ENCODE results near the gene FAM111A. TPM values are rescaled to one million over a fixed set of nuclear protein-coding genes. Genes with fewer than 3 reads are reported as not detected.

FAM111A gene
- total and polyA plus RNA-seq, 10 of the 15 experiments (the other 5 are each of a cell fraction or from before 2014, with no cell fraction given), result 26.6 to 95.0 (median 67.5) TPM

DNA sequence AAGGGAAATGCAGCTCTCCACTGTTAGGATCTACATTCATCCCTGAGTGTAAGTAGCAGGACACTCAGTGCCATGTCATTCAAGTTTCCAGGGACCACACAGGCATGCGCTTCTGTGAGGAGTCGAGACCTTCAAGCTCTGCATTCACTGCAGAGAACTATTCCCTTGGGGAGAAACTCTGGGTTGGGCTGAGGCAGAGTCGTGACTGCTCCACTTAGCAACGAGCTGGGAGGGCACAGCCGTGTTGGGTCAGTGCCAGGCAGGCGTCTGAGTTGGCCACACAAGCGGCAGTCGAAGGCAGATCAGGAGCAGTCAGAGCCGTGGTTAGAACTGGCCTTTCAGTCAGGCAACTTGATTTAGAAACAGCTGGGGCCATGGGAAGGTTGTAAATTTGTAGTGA lies 55.3 kb downstream of the FAM111A start:
- H3K9ac ChIP-seq (ENCODE audit: control insufficient read depth, insufficient read depth, low read length), result no peak overlapping the region
- TF ChIP-seq RELA (IDR thresholded peaks at IDR 0.05; ENCODE audit: borderline replicate concordance, partially characterized antibody) (no peak), TCF7 (IDR thresholded peaks at IDR 0.05; ENCODE audit: borderline replicate concordance) (no peak), RUNX3 (IDR thresholded peaks at IDR 0.05; ENCODE audit: low read length) (peak; percentile 17; the same call in 1 of the 2 replicates), ZNF687 (IDR thresholded peaks at IDR 0.05) (peak; percentile 73), POLR2AphosphoS5 (IDR thresholded peaks at IDR 0.05; ENCODE audit: low read length) (peak; percentile 48; the same call in 1 of the 2 replicates)
- no peaks in the 10 kb centered on the region for H3K27me3 ChIP-seq (replicated peaks in 1 of 2; ENCODE audit: control insufficient read depth in 2 of 2, insufficient read depth in 2 of 2, low read length in 1 of 2)
- FAIRE-seq (no peak), DNase-seq (ENCODE audit: low read depth, low spot score) (no peak), ATAC-seq (no peak)
- no peak overlapping the region for H3K4me3 ChIP-seq
- BruUV-seq (replicated peaks), result no TSS peak
- peak overlapping the region; percentile 8; the same call in 1 of the 2 replicates for H3K4me2 ChIP-seq (ENCODE audit: control insufficient read depth, insufficient read depth)
- RAD21 ChIA-PET (ENCODE audit: unreplicated experiment), result interaction anchor here (1.3 to 10.8 kb wide), 4 partner anchors 8 to 24 kb away, joined by 3 to 183 read pairs (median 19); partner anchors contain the start of genes DTX4 and MPEG1
- in situ Hi-C loops (cut with MboI) (loop anchor here (25.0 kb wide), 1 partner anchor 1564 kb away; the partner anchor contains the start of gene MS4A15), intact Hi-C loops (cut with micrococcal nuclease; ENCODE audit: unreplicated experiment) (no loop called here)
- peak overlapping the region; percentile 94 for H3K27ac ChIP-seq (ENCODE audit: control insufficient read depth, insufficient read depth)
- H3K9me3 ChIP-seq (replicated peaks; ENCODE audit: control insufficient read depth, insufficient read depth, low read length), result no peaks in the 10 kb centered on the region; the same call in 2 of the 3 replicates
- WGBS (ENCODE audit: insufficient coverage, insufficient replicate concordance, low lambda C conversion rate, missing lambda C conversion rate), result 77% methylated on average over 9 of the region's 9 CpGs
- POLR2A ChIA-PET, result interaction anchor here (0.7 to 2.7 kb wide), 9 partner anchors 8 to 74 kb away, joined by 3 to 19 read pairs (median 6); no protein-coding TSS in a partner anchor
- H4K20me1 ChIP-seq (ENCODE audit: control insufficient read depth, insufficient read depth), result no peaks in the 10 kb centered on the region
- SMC1A ChIA-PET (ENCODE audit: uncharacterized antibody, unreplicated experiment), result interaction anchor here (0.6 to 8.5 kb wide), 6 partner anchors 8 to 31 kb away, joined by 3 to 155 read pairs (median 18); partner anchors contain the start of genes DTX4 and MPEG1
- H3K4me1 ChIP-seq (ENCODE audit: control insufficient read depth, insufficient read depth, low read length), result peaks cover 35% of the 10 kb centered on the region
- no peaks in the 10 kb centered on the region; the same call in 1 of the 2 replicates for H3K79me2 ChIP-seq (ENCODE audit: control insufficient read depth, insufficient read depth, low read length)
- CTCF ChIA-PET, result interaction anchor here (1.8 to 33.5 kb wide), 4 partner anchors 9 to 40 kb away, joined by 8 to 1180 read pairs (median 31); partner anchors contain the start of genes DTX4 and MPEG1
- peaks cover 13 to 24% of the 10 kb centered on the region in 2 experiments; a peak in 3 of 4 replicates for H3K36me3 ChIP-seq (ENCODE audit: control insufficient read depth in 2 of 2, insufficient read depth in 2 of 2, low read length in 1 of 2)
- H2AFZ ChIP-seq (ENCODE audit: control insufficient read depth, low read depth, low read length), result no peak overlapping the region; the same call in 1 of the 2 replicates

Data from GM12878 (cell line).